Activated T-helper 17 cell treated with anti-CD3 and anti-CD28 coated beads, Interleukin-2, amount 50 U/mL, for 72 hours (primary cell): Measurements from ENCODE around the gene ATP11A. TPM values are rescaled to one million over a fixed set of nuclear protein-coding genes. Genes with fewer than 3 reads are reported as not detected.
"Not testable (repeated sequence)": the region's sequence is repeated elsewhere in the genome, so short reads cannot be mapped to it uniquely, and the experiment has no call there.

Experiments used
- ATAC-seq: fragments of 150-1000 bp; cut with Tn5 transposase; replicated peaks from 2 replicates; pipeline ENCODE4 v1.10.0; 2021; ENCODE audit warnings: mild to moderate bottlenecking, moderate library complexity
- H3K27ac Mint-ChIP-seq: one replicate; pipeline ENCODE4 v1.8.0; 2022; ENCODE audit warnings: mixed read lengths
- H3K27me3 Mint-ChIP-seq: one replicate; pipeline ENCODE4 v1.8.0; 2022; ENCODE audit warnings: mixed read lengths
- H3K36me3 Mint-ChIP-seq: one replicate; pipeline ENCODE4 v1.8.0; 2022; ENCODE audit warnings: low read depth, mild to moderate bottlenecking, mixed read lengths
- H3K4me1 Mint-ChIP-seq: one replicate; pipeline ENCODE4 v1.8.0; 2022; ENCODE audit warnings: mixed read lengths
- H3K4me3 Mint-ChIP-seq: one replicate; pipeline ENCODE4 v1.8.0; 2022; ENCODE audit warnings: mild to moderate bottlenecking, mixed read lengths
- H3K9me3 Mint-ChIP-seq: one replicate; pipeline ENCODE4 v1.8.0; 2022; ENCODE audit warnings: mixed read lengths
- total RNA-seq, 2 donors: library from RNA; stranded (reverse); gene quantifications; one replicate each; pipeline ENCODE4 v1.2.3, GENCODE V29; 2022

Gene ATP11A
- total RNA-seq, 2 donors from 2014 or later, result 39.7 to 48.6 TPM

DNA sequence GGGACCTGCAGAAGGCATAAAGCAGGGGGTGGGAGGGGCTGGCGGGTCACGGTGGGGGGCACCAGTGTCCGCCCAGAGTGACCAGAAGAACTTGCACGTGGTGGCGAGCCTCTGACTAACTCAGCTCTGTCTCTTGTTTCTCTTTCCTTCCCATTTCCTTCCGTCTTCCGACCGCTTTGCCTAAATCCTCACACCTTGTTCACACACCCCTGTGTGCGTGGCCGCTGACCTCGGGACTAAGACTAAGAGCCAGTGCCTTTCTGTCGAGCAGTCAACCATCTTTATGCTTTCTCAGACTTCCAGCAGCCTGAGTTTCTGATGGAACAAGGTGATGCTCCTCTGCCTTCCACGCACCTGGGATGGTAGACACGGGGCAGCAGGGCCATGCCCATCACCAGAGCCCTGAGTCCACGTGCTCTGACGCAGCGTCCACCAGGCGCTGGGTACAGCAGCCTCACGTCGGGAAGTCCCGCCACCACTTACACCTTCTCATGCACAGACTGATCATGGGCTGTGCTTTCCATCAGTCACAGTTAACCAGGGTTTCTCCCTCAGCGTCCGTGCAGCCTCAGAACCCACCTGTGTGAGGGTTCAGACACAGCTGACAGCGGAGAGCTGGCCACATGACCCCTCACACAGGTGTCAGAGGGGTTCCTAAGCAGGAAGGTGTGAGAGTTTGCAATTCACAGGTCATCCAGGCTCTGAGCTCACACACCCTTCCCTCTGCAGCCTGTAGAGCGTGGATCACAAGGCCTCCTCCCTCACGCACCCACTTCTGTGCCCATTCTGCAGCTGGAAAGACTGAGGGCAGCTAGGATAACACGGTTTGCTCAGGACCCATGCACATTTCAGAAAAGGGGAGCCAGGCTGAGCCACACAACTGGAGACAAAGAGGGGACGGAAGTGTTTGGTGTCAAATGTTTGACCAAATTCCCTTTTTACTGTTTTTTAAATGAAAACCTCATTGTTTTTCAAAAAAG is 188.4 kb downstream of the ATP11A start:
- no peak for ATAC-seq
- peaks cover 7% of the 10 kb centered on the region for H3K4me1 Mint-ChIP-seq
- H3K27me3 Mint-ChIP-seq, result no peaks in the 10 kb centered on the region
- H3K9me3 Mint-ChIP-seq, result no peaks in the 10 kb centered on the region
- H3K27ac Mint-ChIP-seq, result no peak overlapping the region
- peaks cover 37% of the 10 kb centered on the region for H3K36me3 Mint-ChIP-seq
- no peak overlapping the region for H3K4me3 Mint-ChIP-seq

GRCh38 chr13:112879283-112879833 is 189.5 kb downstream of the ATP11A start:
- ATAC-seq, result no peak
- Mint-ChIP-seq H3K36me3 (peaks cover 42% of the 10 kb centered on the region), H3K27me3 (no peaks in the 10 kb centered on the region), H3K9me3 (no peaks in the 10 kb centered on the region), H3K4me1 (no peaks in the 10 kb centered on the region), H3K4me3 (no peak overlapping the region), H3K27ac (no peak overlapping the region)

DNA sequence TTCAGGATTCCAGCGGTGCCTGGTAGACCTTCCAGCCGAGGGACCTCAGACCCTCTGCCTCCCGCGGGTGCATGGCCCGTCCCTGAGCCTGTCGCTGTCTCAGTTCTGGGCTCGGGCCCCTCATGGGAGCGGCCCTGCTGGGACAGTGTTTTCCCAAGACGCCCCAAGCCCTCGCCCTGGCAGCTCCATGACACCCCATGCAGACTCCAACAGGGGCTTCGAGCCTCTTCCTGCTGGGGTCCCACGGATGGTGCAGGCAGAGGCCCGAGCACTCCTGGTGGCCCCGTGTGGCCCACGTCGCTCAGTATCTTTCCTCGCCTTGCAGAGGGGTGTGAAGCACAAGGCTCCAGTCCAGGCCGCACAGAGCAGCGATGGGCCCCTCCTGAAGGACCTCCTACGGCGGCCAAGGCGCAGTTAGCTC is 190.4 kb downstream of the ATP11A start:
- H3K4me3 Mint-ChIP-seq, result no peak overlapping the region
- H3K9me3 Mint-ChIP-seq, result no peaks in the 10 kb centered on the region
- ATAC-seq, result no peak
- H3K27me3 Mint-ChIP-seq, result no peaks in the 10 kb centered on the region
- H3K36me3 Mint-ChIP-seq, result peaks cover 39% of the 10 kb centered on the region
- H3K27ac Mint-ChIP-seq, result no peak overlapping the region
- H3K4me1 Mint-ChIP-seq, result no peaks in the 10 kb centered on the region

GRCh38 chr13:112880976-112881540 is 191.2 kb downstream of the ATP11A start:
- no peak overlapping the region for H3K27ac Mint-ChIP-seq
- peaks cover 31% of the 10 kb centered on the region for H3K36me3 Mint-ChIP-seq
- no peaks in the 10 kb centered on the region for H3K4me1 Mint-ChIP-seq
- no peaks in the 10 kb centered on the region for H3K9me3 Mint-ChIP-seq
- no peaks in the 10 kb centered on the region for H3K27me3 Mint-ChIP-seq
- no peak for ATAC-seq
- no peak overlapping the region for H3K4me3 Mint-ChIP-seq

DNA sequence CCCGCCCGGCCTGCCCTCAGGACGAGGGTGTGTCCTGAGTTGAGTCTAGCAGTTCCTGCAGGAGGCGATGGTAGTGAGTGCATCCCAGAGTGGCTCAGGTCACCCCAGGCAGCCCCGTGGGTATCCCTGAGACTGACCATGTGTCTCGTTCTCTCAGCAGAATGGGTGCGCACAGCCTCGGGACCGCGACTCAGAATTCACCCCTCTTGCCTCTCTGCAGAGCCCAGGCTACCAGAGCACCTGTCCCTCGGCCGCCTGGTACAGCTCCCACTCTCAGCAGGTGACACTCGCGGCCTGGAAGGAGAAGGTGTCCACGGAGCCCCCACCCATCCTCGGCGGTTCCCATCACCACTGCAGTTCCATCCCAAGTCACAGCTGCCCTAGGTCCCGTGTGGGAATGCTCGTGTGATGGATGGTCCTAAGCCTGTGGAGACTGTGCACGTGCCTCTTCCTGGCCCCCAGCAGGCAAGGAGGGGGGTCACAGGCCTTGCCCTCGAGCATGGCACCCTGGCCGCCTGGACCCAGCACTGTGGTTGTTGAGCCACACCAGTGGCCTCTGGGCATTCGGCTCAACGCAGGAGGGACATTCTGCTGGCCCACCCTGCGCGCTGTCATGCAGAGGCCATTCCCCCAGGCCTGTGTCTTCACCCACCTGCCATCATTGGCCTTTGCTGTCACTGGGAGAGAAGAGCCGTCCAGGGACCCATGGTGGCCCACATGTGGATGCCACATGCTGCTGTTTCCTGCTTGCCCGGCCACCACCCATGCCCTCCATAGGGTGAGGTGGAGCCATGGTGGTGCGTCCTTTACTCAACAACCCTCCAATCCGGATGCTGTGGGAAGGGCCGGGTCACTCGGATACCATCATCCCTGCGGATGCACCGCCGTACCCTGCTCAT is 192.1 kb downstream of the ATP11A start:
- Mint-ChIP-seq H3K36me3 (peaks cover 27% of the 10 kb centered on the region), H3K4me3 (no peak overlapping the region), H3K27me3 (no peaks in the 10 kb centered on the region), H3K9me3 (no peaks in the 10 kb centered on the region), H3K27ac (no peak overlapping the region), H3K4me1 (no peaks in the 10 kb centered on the region)
- no peak for ATAC-seq

GRCh38 chr13:112882555-112883024 is 192.8 kb downstream of the ATP11A start:
- H3K27me3 Mint-ChIP-seq, result no peaks in the 10 kb centered on the region
- ATAC-seq, result no peak
- H3K36me3 Mint-ChIP-seq, result peaks cover 27% of the 10 kb centered on the region
- no peak overlapping the region for H3K27ac Mint-ChIP-seq
- H3K9me3 Mint-ChIP-seq, result no peaks in the 10 kb centered on the region
- no peak overlapping the region for H3K4me3 Mint-ChIP-seq
- no peaks in the 10 kb centered on the region for H3K4me1 Mint-ChIP-seq

GRCh38 chr13:112883241-112883945 is 193.6 kb downstream of the ATP11A start:
- no peak overlapping the region for H3K4me3 Mint-ChIP-seq
- no peaks in the 10 kb centered on the region for H3K4me1 Mint-ChIP-seq
- ATAC-seq, result no peak
- H3K36me3 Mint-ChIP-seq, result peaks cover 23% of the 10 kb centered on the region
- H3K9me3 Mint-ChIP-seq, result no peaks in the 10 kb centered on the region
- no peaks in the 10 kb centered on the region for H3K27me3 Mint-ChIP-seq
- no peak overlapping the region for H3K27ac Mint-ChIP-seq

DNA sequence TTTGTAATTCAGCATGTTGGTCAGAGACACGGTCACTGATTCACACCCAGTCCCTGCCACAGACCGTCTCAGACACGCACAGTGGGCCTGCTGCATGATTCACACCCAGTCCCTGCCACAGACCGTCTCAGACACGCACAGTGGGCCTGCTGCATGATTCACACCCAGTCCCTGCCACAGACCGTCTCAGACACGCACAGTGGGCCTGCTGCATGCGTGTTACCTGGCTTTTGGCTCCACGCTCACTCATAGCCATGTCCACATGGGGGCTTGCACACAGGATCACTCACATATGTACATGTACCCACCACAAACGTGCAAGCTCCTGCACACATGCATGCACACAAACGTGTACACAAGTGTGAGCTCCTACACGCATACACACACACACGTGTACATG is 194.9 kb downstream of the ATP11A start:
- not testable (repeated sequence) for H3K4me1 Mint-ChIP-seq, H3K27ac Mint-ChIP-seq, H3K27me3 Mint-ChIP-seq, H3K9me3 Mint-ChIP-seq, ATAC-seq, H3K4me3 Mint-ChIP-seq, H3K36me3 Mint-ChIP-seq

GRCh38 chr13:112885242-112885781 is 195.5 kb downstream of the ATP11A start:
- Mint-ChIP-seq H3K9me3 (no peaks in the 10 kb centered on the region), H3K4me3 (no peak overlapping the region), H3K36me3 (peaks cover 7% of the 10 kb centered on the region), H3K27me3 (no peaks in the 10 kb centered on the region), H3K4me1 (no peaks in the 10 kb centered on the region), H3K27ac (no peak overlapping the region)
- ATAC-seq, result no peak

DNA sequence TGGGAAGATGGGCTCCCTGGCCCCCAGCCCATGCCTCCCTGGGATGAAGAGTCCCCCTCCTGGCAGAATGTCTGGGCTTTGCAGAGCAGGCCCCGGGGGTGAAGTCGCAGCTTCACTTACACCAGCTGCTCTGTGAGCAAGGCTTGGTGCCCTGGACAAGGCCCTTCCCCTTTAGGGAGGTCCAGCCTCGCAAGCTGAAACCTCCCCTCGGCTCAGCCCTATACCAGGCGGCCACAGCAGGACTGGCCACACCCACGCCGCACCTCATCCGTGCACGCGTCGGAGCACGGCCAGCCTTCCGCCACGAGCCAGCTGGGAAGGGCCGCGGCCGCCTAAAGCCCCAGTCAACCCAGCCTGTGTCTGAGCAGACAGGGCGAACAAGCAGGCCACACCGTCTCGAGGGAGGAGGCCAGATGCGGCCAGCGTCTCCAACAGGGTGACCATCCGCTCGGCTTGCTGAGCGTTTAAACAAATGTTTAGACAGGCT is 196.0 kb downstream of the ATP11A start:
- Mint-ChIP-seq H3K27ac (no peak overlapping the region), H3K4me3 (no peak overlapping the region), H3K9me3 (no peaks in the 10 kb centered on the region), H3K27me3 (no peaks in the 10 kb centered on the region), H3K36me3 (peaks cover 7% of the 10 kb centered on the region), H3K4me1 (no peaks in the 10 kb centered on the region)
- no peak for ATAC-seq

DNA sequence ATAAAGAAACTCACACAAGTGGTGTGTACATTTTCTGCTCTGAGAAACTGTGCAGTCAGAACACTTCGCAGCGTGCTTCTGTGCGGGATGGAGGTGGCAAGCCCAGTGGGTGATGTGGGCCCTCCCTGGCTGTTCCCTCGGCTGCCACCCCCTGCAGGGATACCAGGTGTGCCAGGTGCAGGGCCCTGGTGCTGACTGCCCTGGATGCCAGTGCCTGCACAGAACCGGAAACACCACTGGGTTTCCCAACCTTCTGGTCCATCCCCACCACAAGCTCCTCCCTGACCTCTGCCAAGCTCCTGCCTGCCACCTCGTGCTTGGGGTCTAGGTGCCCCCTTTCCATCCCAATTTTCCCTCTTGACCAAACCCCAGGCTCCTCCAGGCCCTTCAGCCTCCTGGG is 197.3 kb downstream of the ATP11A start:
- Mint-ChIP-seq H3K36me3 (peaks cover 7% of the 10 kb centered on the region), H3K27me3 (no peaks in the 10 kb centered on the region), H3K9me3 (no peaks in the 10 kb centered on the region), H3K27ac (no peak overlapping the region), H3K4me3 (no peak overlapping the region), H3K4me1 (no peaks in the 10 kb centered on the region)
- ATAC-seq, result no peak

DNA sequence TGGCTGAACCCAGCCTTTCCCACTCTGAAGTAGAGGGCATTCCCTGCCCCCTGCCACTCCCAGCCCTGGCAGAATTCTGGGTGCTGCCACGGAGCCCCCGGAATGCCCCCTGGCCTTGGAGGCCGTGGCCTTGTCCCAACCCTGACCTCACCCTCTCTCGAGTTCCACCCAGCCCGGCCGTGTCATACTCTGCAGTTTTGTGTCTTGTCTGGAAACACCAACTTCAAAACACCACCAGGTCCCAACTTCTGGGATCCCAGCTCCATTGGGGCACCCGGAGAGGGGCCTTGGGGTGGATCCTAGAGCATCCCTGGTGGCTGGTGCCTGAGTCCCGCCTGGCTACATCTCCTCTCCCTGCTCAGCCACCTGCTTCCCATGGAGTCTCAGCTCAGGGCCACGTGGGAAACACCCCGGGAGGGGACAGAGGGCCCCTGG is 197.7 kb downstream of the ATP11A start:
- no peaks in the 10 kb centered on the region for H3K9me3 Mint-ChIP-seq
- H3K27ac Mint-ChIP-seq, result no peak overlapping the region
- H3K4me3 Mint-ChIP-seq, result no peak overlapping the region
- ATAC-seq, result no peak
- H3K27me3 Mint-ChIP-seq, result no peaks in the 10 kb centered on the region
- H3K4me1 Mint-ChIP-seq, result no peaks in the 10 kb centered on the region
- peaks cover 7% of the 10 kb centered on the region for H3K36me3 Mint-ChIP-seq
